Fibroblast of skin of left quadriceps (primary cell): ENCODE data around the gene IL15RA.
"Not testable (repeated sequence)": the region's sequence is repeated elsewhere in the genome, so short reads cannot be mapped to it uniquely, and the experiment has no call there.

Experiments
- DNase-seq, 2 experiments: peaks; one replicate each; pipeline ENCODE4 v3.0.0-alpha.2; 2013; ENCODE audit warnings: low read depth in 2 of 2

The IL15RA gene

GRCh38 chr10:5970527-5970926, 6.8 kb downstream of the IL15RA start:
- no peak for DNase-seq

GRCh38 chr10:5970066-5970465, 7.3 kb downstream of the IL15RA start:
- no peak for DNase-seq

- no peak for DNase-seq
Measured at GRCh38 chr10:5968681-5969453, 8.5 kb downstream of the IL15RA start.

GRCh38 chr10:5968037-5968680, 9.2 kb downstream of the IL15RA start:
- no peak for DNase-seq

- DNase-seq = no peak
Measured at GRCh38 chr10:5965266-5965665, 12.1 kb downstream of the IL15RA start.

- no peak for DNase-seq
Measured at GRCh38 chr10:5964736-5965135, 12.6 kb downstream of the IL15RA start.

GRCh38 chr10:5963591-5963990, 13.8 kb downstream of the IL15RA start:
- DNase-seq = no peak

- no peak for DNase-seq
Measured at GRCh38 chr10:5963071-5963470, 14.3 kb downstream of the IL15RA start.

- DNase-seq = not testable (repeated sequence)
Measured at GRCh38 chr10:5962358-5962940, 14.9 kb downstream of the IL15RA start.

GRCh38 chr10:5961405-5962100, 15.8 kb downstream of the IL15RA start:
- no peak for DNase-seq

- not testable (repeated sequence) for DNase-seq
Measured at GRCh38 chr10:5960973-5961275, 16.4 kb downstream of the IL15RA start.

GRCh38 chr10:5960070-5960972, 17.0 kb downstream of the IL15RA start:
- DNase-seq = no peak

GRCh38 chr10:5959581-5960069, 17.7 kb downstream of the IL15RA start:
- DNase-seq = no peak

- no peak for DNase-seq
Measured at GRCh38 chr10:5959142-5959541, 18.2 kb downstream of the IL15RA start.

- no peak for DNase-seq
Measured at GRCh38 chr10:5958675-5959074, 18.7 kb downstream of the IL15RA start.

GRCh38 chr10:5958077-5958476, 19.3 kb downstream of the IL15RA start:
- peak; percentile 34 to 35 for DNase-seq

GRCh38 chr10:5956146-5956936, 21.0 kb downstream of the IL15RA start:
- DNase-seq = no peak

GRCh38 chr10:5953676-5954075, 23.7 kb downstream of the IL15RA start:
- no peak for DNase-seq

GRCh38 chr10:5952731-5953385, 24.5 kb downstream of the IL15RA start:
- no peak for DNase-seq
